K562 (cell line): Measurements from ENCODE around the gene OR2Z1. TPM values are rescaled to one million over a fixed set of nuclear protein-coding genes. Genes with fewer than 3 reads are reported as not detected.

Experiments
- ATAC-seq: fragments of 200-7000 bp; cut with Tn5 transposase; 3 replicates; pipeline ENCODE4 v1.9.1; 2020; ENCODE audit warnings: moderate library complexity
- Bru-seq: library from RNA; stranded (reverse); fragments of 400-500 nt; gene quantifications from one replicate; lab custom pipeline; 2021; lab: Mats Ljungman, UMichigan
- BruChase-seq, 2 experiments: library from RNA; stranded (reverse); fragments of 400-500 nt; gene quantifications; one replicate each; lab custom pipeline; 2021; lab: Mats Ljungman, UMichigan
- BruUV-seq: library from RNA; stranded (reverse); fragments of 400-500 nt; replicated peaks from 2 replicates; lab custom pipeline; 2021; lab: Mats Ljungman, UMichigan
- CTCF ChIA-PET: fragments of 300-600 bp; formaldehyde crosslinking; extraction: SDS; loops from one replicate; lab custom pipeline; 2021; ENCODE audit warnings: low intra/inter-chr PET ratio; lab: Yijun Ruan, JAX
- POLR2A ChIA-PET: fragments of 300-600, 350-650 bp; sonication (Branson Sonifier 250); formaldehyde crosslinking; extraction: SDS; loops from one replicate; lab custom pipeline; 2021; ENCODE audit warnings: antibody characterized with exemption, inconsistent platforms; lab: Yijun Ruan, JAX
- DNase-seq, 4 experiments: peaks; one replicate each; pipeline versions ENCODE4 v3.0.0 to v3.0.0-alpha.2; 2011 to 2018; ENCODE audit warnings: low spot score in 3 of 4, mixed read lengths in 3 of 4; ENCODE audit errors: extremely low read depth in 1 of 4
- FAIRE-seq: peaks from 2 replicates; lab custom pipeline; 2011; peaks lifted over from hg19 to GRCh38; lab: Jason Lieb, UNC
- H2AFZ ChIP-seq: 2 replicates; pipeline ENCODE4 v1.6.0; 2011; ENCODE audit warnings: low read depth, low read length, control low read depth, inconsistent platforms
- H3K27ac ChIP-seq: fragments of 200-600 bp; 3 replicates; pipeline ENCODE4 v1.8.0; 2011; ENCODE audit warnings: low read depth, mild to moderate bottlenecking, control low read depth, inconsistent platforms, low read length, moderate library complexity, mixed read lengths; ENCODE audit errors: extremely low read depth
- H3K27me3 ChIP-seq, 2 experiments: fragments of 300-600 bp in 1 of 2; 2 replicates in 1 of 2; 3 replicates in 1 of 2; pipeline versions ENCODE4 v1.6.0 to v1.8.0; 2011; ENCODE audit warnings: inconsistent platforms in 2 of 2, low read length in 2 of 2, mild to moderate bottlenecking in 1 of 2, mixed read lengths in 1 of 2, moderate library complexity in 1 of 2; ENCODE audit not compliant: control insufficient read depth in 2 of 2, insufficient read depth in 2 of 2
- H3K36me3 ChIP-seq: fragments of 300-600 bp; 3 replicates; pipeline ENCODE4 v1.8.0; 2011; ENCODE audit warnings: mild to moderate bottlenecking, low read length, inconsistent platforms; ENCODE audit not compliant: control insufficient read depth, insufficient read depth
- H3K4me1 ChIP-seq, 2 experiments: fragments of 200-600 bp in 1 of 2; replicated peaks in 1 of 2; 2 replicates in 1 of 2; 3 replicates in 1 of 2; pipeline versions ENCODE4 v1.5.1 to v1.8.0; 2011; ENCODE audit warnings: inconsistent platforms in 2 of 2, low read length in 2 of 2, mild to moderate bottlenecking in 1 of 2, mixed read lengths in 1 of 2, moderate library complexity in 1 of 2; ENCODE audit not compliant: control insufficient read depth in 2 of 2, insufficient read depth in 2 of 2
- H3K4me2 ChIP-seq: 2 replicates; pipeline ENCODE4 v1.6.1; 2011; ENCODE audit warnings: low read length, control low read depth, inconsistent platforms, mixed read lengths; ENCODE audit not compliant: insufficient read depth
- H3K4me3 ChIP-seq: fragments of 200-600 bp; sonication (generic), shearing (Covaris generic); 2 replicates; pipeline ENCODE4 v1.5.1; 2016; ENCODE audit warnings: control low read depth, inconsistent platforms
- H3K79me2 ChIP-seq: fragments of 200-600 bp; 3 replicates; pipeline ENCODE4 v1.8.0; 2011; ENCODE audit warnings: low read length, inconsistent platforms; ENCODE audit not compliant: control insufficient read depth, insufficient read depth
- H3K9ac ChIP-seq, 2 experiments: 2 replicates each; pipeline versions ENCODE4 v1.6.0 to v1.6.1; 2011; ENCODE audit warnings: low read depth in 2 of 2, low read length in 2 of 2, control low read depth in 1 of 2, inconsistent platforms in 1 of 2, mild to moderate bottlenecking in 1 of 2, mixed read lengths in 1 of 2; ENCODE audit not compliant: insufficient read depth in 1 of 2
- H3K9me1 ChIP-seq: one replicate; pipeline ENCODE4 v1.6.0; 2011; ENCODE audit warnings: inconsistent platforms, mild to moderate bottlenecking, low read length, moderate library complexity; ENCODE audit not compliant: control insufficient read depth, insufficient read depth
- H3K9me3 ChIP-seq: replicated peaks from 2 replicates; pipeline ENCODE4 v1.5.1; 2011; ENCODE audit warnings: low read depth, low read length, inconsistent platforms; ENCODE audit not compliant: control insufficient read depth, insufficient read depth
- H4K20me1 ChIP-seq: replicated peaks from 2 replicates; pipeline ENCODE4 v1.6.1; 2011; ENCODE audit warnings: low read length, inconsistent platforms, mixed read lengths; ENCODE audit not compliant: control insufficient read depth, insufficient read depth
- HMGN3 ChIP-seq: IDR thresholded peaks from 2 replicates; pipeline ENCODE4 v1.6.1; 2011; ENCODE audit warnings: borderline replicate concordance, low read depth, mild to moderate bottlenecking, mixed read lengths, low read length; ENCODE audit not compliant: insufficient read length; ENCODE audit errors: extremely low read depth
- NFIC ChIP-seq: fragments of 450-650 bp; IDR thresholded peaks from 2 replicates; pipeline ENCODE4 v1.6.1; 2017; ENCODE audit warnings: mild to moderate bottlenecking, inconsistent platforms
- WGBS: fragments of 100-300 bp; shearing (Covaris generic); methylation state at CpG from one replicate; pipeline ENCODE4 v1.1.6; 2016; ENCODE audit warnings: low coverage, mixed read lengths; ENCODE audit not compliant: insufficient coverage; ENCODE audit errors: missing lambda C conversion rate; 5-methylcytosine and 5-hydroxymethylcytosine counted together
- in situ Hi-C: fragments of 300-500 bp; cut with MboI; formaldehyde crosslinking; loops from 4 replicates; pipeline ENCODE4 v1.15.0; 2018; ENCODE audit warnings: inconsistent platforms, mixed read lengths
- intact Hi-C: fragments of 100-400 bp; cut with micrococcal nuclease; formaldehyde crosslinking; loops from 2 replicates; pipeline ENCODE4 v1.14.2; 2022
- long read RNA-seq, 3 experiments: library from polyadenylated mRNA in 2 of 3; library from RNA in 1 of 3; unstranded in 2 of 3; stranded (forward) in 1 of 3; transcript quantifications; one replicate each; pipeline ENCODE4 v2.0.0, GENCODE V29; 2019 to 2022
- polyA minus RNA-seq, 3 experiments: library from RNA; depleted of rRNA, polyadenylated mRNA; stranded (reverse); fragments of >200 nt; gene quantifications; 2 replicates each; pipeline ENCODE4 v1.2.3, GENCODE V29; 2011
- polyA plus RNA-seq, 8 experiments: library from polyadenylated mRNA; depleted of rRNA in 4 of 8; stranded (reverse) in 5 of 8; unstranded in 3 of 8; fragments of >200 nt; fragmentation: Nextera tagmentation in 2 of 8; fragmentation: Illumina TruSeq in 1 of 8; extraction: Ambion mirVana in 2 of 8; extraction: Trizol in 1 of 8; gene quantifications; 2 replicates each; pipeline versions ENCODE4 v1.2.1 to v1.2.3, GENCODE V29; 2011 to 2014; ENCODE audit warnings: inconsistent platforms in 1 of 8, missing spikeins in 1 of 8
- total RNA-seq, 7 experiments: library from RNA; depleted of rRNA in 6 of 7; stranded (reverse); fragments of >200 nt in 6 of 7; fragmentation: Illumina TruSeq in 2 of 7; extraction: Trizol in 2 of 7; gene quantifications; 2 replicates each; pipeline versions ENCODE4 v1.2.1 to v1.2.3, GENCODE V29; 2011 to 2021; ENCODE audit warnings: low replicate concordance in 1 of 7

The OR2Z1 gene
- total RNA-seq (2011; cell fraction: chromatin; rRNA removed; ENCODE audit: low replicate concordance) = 0.23 and 0.49 TPM in 2 replicates
- total RNA-seq (2011; cell fraction: nucleolus; rRNA removed) = not detected in 2 replicates
- 0.76 TPM in 1 of 2 replicates, not detected in the other for total RNA-seq (2011; cell fraction: nucleoplasm; rRNA removed)
- total RNA-seq (2014; rRNA removed) = not detected in 2 replicates
- total RNA-seq (2014; rRNA removed; fragmentation: Illumina TruSeq; extraction: Trizol) = not detected in 2 replicates
- total RNA-seq (2015; rRNA removed; fragmentation: Illumina TruSeq; extraction: Trizol) = not detected in 2 replicates
- not detected in 2 replicates for total RNA-seq (2021)
- not detected in 2 replicates for polyA plus RNA-seq (2011; rRNA removed)
- polyA plus RNA-seq (2011; cell fraction: cytosol; rRNA removed) = not detected in 2 replicates
- polyA plus RNA-seq (2011; cell fraction: nucleus; rRNA removed) = 0.14 TPM in 1 of 2 replicates, not detected in the other
- polyA plus RNA-seq (2012) = 0.07 TPM in 1 of 2 replicates, not detected in the other
- not detected in 2 replicates for polyA plus RNA-seq (2014; fragmentation: Illumina TruSeq; extraction: Trizol)
- not detected for polyA plus RNA-seq (2014; fragmentation: Nextera tagmentation; extraction: Ambion mirVana)
- polyA plus RNA-seq (2014; rRNA removed) = 0.13 and 0.30 TPM in 2 replicates
- not detected in 2 replicates for polyA minus RNA-seq (2011; rRNA and poly(A)+ RNA removed)
- not detected in 2 replicates for polyA minus RNA-seq (2011; cell fraction: cytosol; rRNA and poly(A)+ RNA removed)
- polyA minus RNA-seq (2011; cell fraction: nucleus; rRNA and poly(A)+ RNA removed) = 0.13 TPM in 1 of 2 replicates, not detected in the other
- percentile 19 among the genes with signal in this experiment for Bru-seq, nascent RNA
- BruChase-seq, experiment 1, labeled RNA remaining after a 2-hour chase = not detected
- BruChase-seq, experiment 2, labeled RNA remaining after a 6-hour chase = not detected
- long read RNA-seq, experiment 1 = 0 reads
- long read RNA-seq, experiment 2 = 0 reads
- long read RNA-seq, experiment 3 = 0 reads

- Histone ChIP-seq H3K9me3 (no peaks in the 10 kb centered on the region), H3K36me3 (no peaks in the 10 kb centered on the region), H3K27me3 (no peaks in the 10 kb centered on the region), H3K79me2 (no peaks in the 10 kb centered on the region), H3K27ac (no peak within 1 kb of the TSS), H4K20me1 (no peaks in the 10 kb centered on the region), H3K9ac (no peak within 1 kb of the TSS), H3K4me2 (no peak within 1 kb of the TSS), H3K9me1 (no peaks in the 10 kb centered on the region), H3K4me1 (no peaks in the 10 kb centered on the region), H3K4me3 (no peak within 1 kb of the TSS), H2AFZ (no peak within 1 kb of the TSS)
- FAIRE-seq (no peak), DNase-seq (no peak), ATAC-seq (no peak)
- in situ Hi-C loops = no loop called here
- ChIA-PET CTCF (no interaction called here), POLR2A (no interaction called here)
- TF ChIP-seq NFIC (0 out of 2 replicates have a peak, but pooled peaks have one; percentile 9), HMGN3 (no peak)
- WGBS = 0% methylated on average over 1 of the region's 1 CpG
- intact Hi-C loops = no loop called here
- no TSS peak for BruUV-seq
Measured at GRCh38 chr19:8721334-8721733, at the start of gene OR2Z1. Gene OR2Z1 (plus strand): TSS chr19:8721634. CDS start chr19:8731029, 9,395 bp downstream.
